K562 (cell line): Measurements from ENCODE around the gene TAPBPL. TPM values are rescaled to one million over a fixed set of nuclear protein-coding genes. Genes with fewer than 3 reads are reported as not detected.

Experiments used
- AFF4 ChIP-seq: sonication (generic); formaldehyde crosslinking; IDR thresholded peaks from 2 replicates; pipeline ENCODE4 v1.8.0; 2023; ENCODE audit warnings: mild to moderate bottlenecking, missing genetic modification reagents
- BRD4 ChIP-seq: fragments of 200-600 bp; sonication (generic); IDR thresholded peaks from 2 replicates; pipeline ENCODE4 v1.6.1; 2017; ENCODE audit warnings: inconsistent platforms
- DNMT1 ChIP-seq: fragments of 450-650 bp; IDR thresholded peaks from 2 replicates; pipeline ENCODE4 v1.6.1; 2016; ENCODE audit warnings: antibody characterized with exemption, mild to moderate bottlenecking
- ELK1 ChIP-seq: sonication (generic); formaldehyde crosslinking; IDR thresholded peaks from 2 replicates; pipeline ENCODE4 v1.8.1; 2022; ENCODE audit warnings: missing genetic modification reagents
- FOXK2 ChIP-seq, 2 experiments: fragments of 450-650 bp; IDR thresholded peaks in 1 of 2; conservative IDR thresholded peaks in 1 of 2; 2 replicates each; pipeline ENCODE4 v1.6.1; 2016; ENCODE audit warnings: low read depth in 2 of 2, mild to moderate bottlenecking in 1 of 2
- GATA2 ChIP-seq: sonication (generic); formaldehyde crosslinking; IDR thresholded peaks from 2 replicates; pipeline ENCODE4 v1.4.0; 2020; ENCODE audit warnings: mild to moderate bottlenecking, missing genetic modification reagents
- GATAD2A ChIP-seq: fragments of 450-650 bp; IDR thresholded peaks from 2 replicates; pipeline ENCODE4 v1.6.1; 2017
- HMGN3 ChIP-seq: IDR thresholded peaks from 2 replicates; pipeline ENCODE4 v1.6.1; 2011; ENCODE audit warnings: borderline replicate concordance, low read depth, mild to moderate bottlenecking, mixed read lengths, low read length; ENCODE audit not compliant: insufficient read length; ENCODE audit errors: extremely low read depth
- HNRNPL ChIP-seq: fragments of 200-400 bp; formaldehyde crosslinking; IDR thresholded peaks from 2 replicates; pipeline ENCODE4 v1.6.1; 2017; ENCODE audit warnings: low read depth, mild to moderate bottlenecking, low read length
- KDM1A ChIP-seq, 2 experiments: fragments of 450-650 bp; IDR thresholded peaks; 2 replicates each; pipeline ENCODE4 v1.6.1; 2016; ENCODE audit warnings: mild to moderate bottlenecking in 2 of 2
- NR0B1 ChIP-seq: fragments of 450-650 bp; IDR thresholded peaks from one replicate; pipeline ENCODE4 v1.6.1; 2018; ENCODE audit warnings: mild to moderate bottlenecking, moderate library complexity; ENCODE audit not compliant: partially characterized antibody
- PPARD ChIP-seq: fragments of 250-450 bp; sonication (Bioruptor Pico); IDR thresholded peaks from 2 replicates; pipeline ENCODE4 v1.8.0; 2022; ENCODE audit warnings: inconsistent platforms, mild to moderate bottlenecking, moderate library complexity
- SMAD1 ChIP-seq: fragments of 150-350 bp; IDR thresholded peaks from 2 replicates; pipeline ENCODE4 v1.6.1; 2014; ENCODE audit warnings: low read length, low read depth; ENCODE audit not compliant: partially characterized antibody
- TRIM25 ChIP-seq: fragments of 450-650 bp; IDR thresholded peaks from 2 replicates; pipeline ENCODE4 v1.7.0; 2016; ENCODE audit warnings: borderline replicate concordance
- ZNF408 ChIP-seq: fragments of 250-450 bp; sonication (Bioruptor Pico); IDR thresholded peaks from 2 replicates; pipeline ENCODE4 v1.4.0; 2020; ENCODE audit warnings: low read depth, mild to moderate bottlenecking, moderate library complexity
- ZNF518B ChIP-seq: fragments of 250-450 bp; sonication (Bioruptor Pico); IDR thresholded peaks from 2 replicates; pipeline ENCODE4 v1.5.0; 2021; ENCODE audit warnings: mild to moderate bottlenecking, moderate library complexity
- polyA plus RNA-seq, 8 experiments: library from polyadenylated mRNA; depleted of rRNA in 4 of 8; stranded (reverse) in 5 of 8; unstranded in 3 of 8; fragments of >200 nt; fragmentation: Nextera tagmentation in 2 of 8; fragmentation: Illumina TruSeq in 1 of 8; extraction: Ambion mirVana in 2 of 8; extraction: Trizol in 1 of 8; gene quantifications; 2 replicates each; pipeline versions ENCODE4 v1.2.1 to v1.2.3, GENCODE V29; 2011 to 2014; ENCODE audit warnings: inconsistent platforms in 1 of 8, missing spikeins in 1 of 8
- total RNA-seq, 7 experiments: library from RNA; depleted of rRNA in 6 of 7; stranded (reverse); fragments of >200 nt in 6 of 7; fragmentation: Illumina TruSeq in 2 of 7; extraction: Trizol in 2 of 7; gene quantifications; 2 replicates each; pipeline versions ENCODE4 v1.2.1 to v1.2.3, GENCODE V29; 2011 to 2021; ENCODE audit warnings: low replicate concordance in 1 of 7

The TAPBPL gene
- total and polyA plus RNA-seq, 9 of the 15 experiments (the other 6 are each of a cell fraction or from before 2014, with no cell fraction given), result 0.29 to 1.6 (median 0.45) TPM

GRCh38 chr12:6470375-6471163, 18.7 kb downstream of the TAPBPL start, which contains the start of gene VAMP1 (continued):
- TF ChIP-seq AFF4 (no peak), FOXK2 (conservative IDR thresholded peaks at IDR 0.05 in 1 of 2, IDR thresholded peaks at IDR 0.05 in 1 of 2; ENCODE audit: low read depth in 2 of 2) (no peak), GATA2 (CRISPR knock-in tag) (no peak), PPARD (CRISPR knock-in tag) (no peak), BRD4 (no peak), ELK1 (CRISPR knock-in tag) (no peak), ZNF518B (CRISPR knock-in tag) (no peak), NR0B1 (no peak), TRIM25 (no peak), ZNF408 (CRISPR knock-in tag) (no peak), KDM1A (IDR thresholded peaks at IDR 0.05) (no peak), GATAD2A (no peak), DNMT1 (no peak), SMAD1 (no peak), HMGN3 (peak; percentile 68), HNRNPL (no peak)
